ENCODE results near the gene IQCM.

IQCM gene, protein sequence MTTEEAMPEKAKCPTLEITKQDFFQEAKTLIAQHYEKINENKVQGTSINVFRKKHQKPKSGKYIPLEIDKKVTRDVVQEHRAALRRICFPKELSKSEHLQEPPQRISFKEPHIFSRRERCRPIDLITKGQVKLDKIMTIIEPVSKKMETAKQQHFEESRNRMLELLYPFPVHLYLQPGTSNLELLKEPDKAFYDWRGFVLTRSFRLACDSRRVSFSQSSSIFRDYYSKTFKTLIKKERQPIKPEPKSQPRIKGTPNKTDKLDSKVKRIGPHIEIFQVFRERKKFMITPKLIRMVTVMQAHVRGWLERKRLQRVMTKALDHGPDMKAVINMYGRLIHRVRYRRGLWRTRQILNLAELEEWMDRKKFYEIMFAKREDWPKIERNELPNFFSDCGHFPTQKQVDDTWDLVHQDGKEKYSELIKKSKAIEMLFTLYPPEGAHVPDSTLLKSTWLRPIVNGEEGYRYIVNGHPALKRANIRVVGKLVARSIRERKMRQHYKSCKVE

DNA sequence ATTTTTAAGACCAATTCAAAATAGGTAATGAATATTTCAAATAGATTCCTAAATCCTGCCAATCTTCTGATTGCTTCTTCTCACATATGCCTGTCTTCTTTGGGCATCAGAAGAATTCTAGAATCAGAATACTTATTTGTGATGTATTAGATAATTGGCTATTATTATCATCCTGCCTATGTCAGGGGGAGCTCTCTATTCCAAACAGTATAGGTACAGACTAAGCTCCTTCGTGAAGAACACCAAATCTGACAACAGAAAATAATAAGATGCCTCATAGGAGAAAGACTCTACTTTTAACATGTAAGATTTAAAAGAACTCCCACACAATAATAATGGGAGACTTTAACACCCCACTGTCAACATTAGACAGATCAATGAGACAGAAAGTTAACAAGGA lies at the start of gene IQCM:
TSS of gene IQCM (minus strand) at position 101 of the 400 bp plus-strand sequence. CDS start 73,152 bp downstream, outside the sequence.
- no peak for DNase-seq (ENCODE audit: low read depth)

DNA sequence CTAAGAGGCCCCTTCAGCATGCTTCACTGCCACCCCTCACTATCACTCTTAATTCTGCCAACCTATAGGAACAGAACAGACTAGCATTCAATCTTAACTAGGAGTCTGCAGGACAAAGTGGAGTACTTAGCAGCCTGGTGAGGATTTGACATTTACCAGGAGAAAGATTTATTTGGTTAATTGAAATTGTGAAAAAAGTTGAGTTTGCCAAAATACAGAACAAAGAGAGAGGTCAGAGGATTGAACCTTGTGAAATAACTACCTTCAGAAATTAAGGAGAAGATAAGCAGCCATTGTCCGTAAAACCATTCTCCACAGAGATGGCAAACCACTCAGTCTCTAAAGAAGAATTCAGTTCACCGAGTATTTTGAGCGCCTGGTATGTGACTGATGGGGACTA lies 41.8 kb upstream of the IQCM start:
- DNase-seq (ENCODE audit: low read depth) = no peak

GRCh38 chr4:149845743-149846142 lies 30.1 kb upstream of the IQCM start:
- no peak for DNase-seq (ENCODE audit: low read depth)

- DNase-seq (ENCODE audit: low read depth) = no peak
Measured at GRCh38 chr4:149841686-149842085, 26.0 kb upstream of the IQCM start.

GRCh38 chr4:149838036-149838435 lies 22.4 kb upstream of the IQCM start:
- no peak for DNase-seq (ENCODE audit: low read depth)

- DNase-seq (ENCODE audit: low read depth) = no peak
Measured at GRCh38 chr4:149836546-149836945, 20.9 kb upstream of the IQCM start.

DNA sequence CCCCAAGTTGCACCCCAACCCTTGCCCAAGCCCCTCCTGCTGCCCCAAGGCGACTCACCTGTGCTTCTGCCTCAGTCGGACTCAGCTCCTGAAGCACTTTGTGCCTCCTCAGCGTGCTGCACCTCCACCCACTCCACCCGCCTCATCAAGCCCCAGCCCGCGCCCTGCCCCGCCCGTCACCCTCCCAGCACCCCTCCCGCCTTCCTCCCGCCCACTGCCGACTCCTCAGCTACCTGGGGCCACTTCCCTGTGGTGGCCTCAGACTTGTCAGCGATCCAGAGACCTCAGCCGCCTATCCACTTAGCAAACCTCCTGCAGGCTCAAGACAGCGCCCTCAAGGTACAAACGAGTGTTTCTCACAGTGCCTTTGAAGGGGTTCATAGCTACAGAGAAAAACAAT lies 19.6 kb upstream of the IQCM start:
- no peak for DNase-seq (ENCODE audit: low read depth)

GRCh38 chr4:149831656-149832208 lies 16.1 kb upstream of the IQCM start:
- DNase-seq (ENCODE audit: low read depth) = no peak

DNA sequence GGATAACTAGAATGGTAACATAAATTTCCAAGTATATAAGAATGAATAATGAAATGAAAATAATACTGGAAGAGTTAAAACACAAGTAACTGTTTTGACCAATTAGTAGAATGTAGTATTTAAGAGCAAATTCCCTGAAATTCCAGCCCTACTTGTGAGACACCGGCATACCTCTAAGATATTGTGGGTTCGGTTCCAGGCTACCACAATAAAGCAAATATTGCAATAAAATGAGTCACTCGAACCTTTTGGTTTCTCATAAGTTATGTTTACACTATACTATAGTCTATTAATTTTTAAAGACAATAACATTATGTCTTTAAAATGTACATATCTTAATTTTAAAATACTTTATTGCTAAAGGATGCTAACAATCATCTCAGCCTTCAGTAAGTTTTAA lies 15.2 kb upstream of the IQCM start:
- DNase-seq (ENCODE audit: low read depth) = no peak

DNA sequence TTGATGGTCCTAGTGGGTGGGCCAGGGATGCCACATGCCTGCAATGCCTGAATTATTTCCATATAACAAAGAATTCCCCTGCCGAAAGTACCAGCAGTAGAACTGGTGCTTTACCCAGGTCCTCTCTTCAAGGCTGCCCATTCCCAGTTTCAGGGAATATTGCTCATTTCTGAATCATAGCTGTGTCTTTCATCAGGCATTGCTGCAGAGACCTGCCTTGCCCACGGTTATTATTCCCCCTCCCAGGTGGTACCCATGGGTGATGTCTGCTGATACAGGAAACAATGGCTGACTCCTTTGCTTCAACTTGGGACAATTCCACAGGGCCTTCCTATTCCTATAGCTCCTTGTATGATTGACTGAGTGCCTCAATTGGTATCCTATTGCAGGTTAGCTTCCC lies 9.7 kb upstream of the IQCM start:
- DNase-seq (ENCODE audit: low read depth) = no peak

DNA sequence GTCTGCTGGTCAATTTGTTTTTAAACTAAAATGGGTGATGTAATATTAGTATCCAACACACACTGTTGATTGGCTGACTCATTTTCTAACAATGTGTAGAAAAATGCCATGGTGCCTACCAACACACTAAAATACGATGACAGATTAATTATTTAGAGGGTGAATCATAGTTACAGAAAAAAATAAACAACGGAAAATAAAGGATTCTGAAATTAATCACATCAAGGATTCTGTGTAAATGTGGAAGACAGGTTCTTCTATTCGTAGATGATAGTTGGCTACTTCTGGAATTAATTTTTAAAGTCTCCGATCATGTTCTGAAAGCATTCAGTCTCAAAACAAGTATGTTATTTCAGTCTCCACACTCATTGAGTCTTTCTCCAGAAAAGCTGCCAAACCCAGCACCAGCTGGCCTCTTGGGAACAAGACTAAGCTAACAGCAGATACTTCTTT lies 8.2 kb upstream of the IQCM start:
- DNase-seq (ENCODE audit: low read depth) = no peak

DNA sequence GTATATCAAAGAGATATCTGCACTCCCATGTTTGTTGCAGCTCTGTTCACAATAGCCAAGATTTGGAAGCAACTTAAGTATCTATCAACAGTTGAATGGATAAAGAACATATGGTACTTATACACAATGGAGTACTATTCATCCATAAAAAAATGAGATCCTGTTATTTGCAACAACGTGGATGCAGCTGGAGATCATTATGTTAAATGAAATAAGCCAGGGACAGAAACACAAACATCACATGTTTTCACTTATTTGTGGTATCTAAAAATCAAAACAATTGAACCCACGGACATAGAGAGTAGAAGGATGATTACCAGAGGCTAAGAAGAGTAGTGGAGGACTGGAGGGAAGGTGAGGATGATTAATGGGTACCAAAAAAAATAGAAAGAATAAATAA lies 14.2 kb downstream of the IQCM start:
- DNase-seq (ENCODE audit: low read depth) = no peak

DNA sequence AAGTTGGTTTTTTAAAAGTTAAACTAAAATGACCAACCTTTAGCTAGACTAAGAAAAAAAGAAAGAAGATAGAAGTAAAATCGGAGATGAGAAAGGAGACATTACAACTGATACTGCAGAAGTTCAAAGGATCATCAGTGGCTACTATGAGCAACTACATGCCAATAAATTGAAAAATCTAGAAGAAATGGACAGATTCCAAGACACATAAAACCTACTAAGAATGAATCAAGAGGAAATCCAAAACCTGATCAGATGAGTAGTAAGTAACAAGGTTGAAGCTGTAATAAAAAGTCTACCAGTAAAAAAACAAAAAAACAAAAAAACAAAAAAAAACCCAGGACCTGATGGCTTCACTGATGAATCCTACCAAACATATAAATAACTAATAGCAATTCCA lies 16.1 kb downstream of the IQCM start:
- no peak for DNase-seq (ENCODE audit: low read depth)

- DNase-seq (ENCODE audit: low read depth) = no peak
Measured at GRCh38 chr4:149796381-149796780, 19.3 kb downstream of the IQCM start.

DNA sequence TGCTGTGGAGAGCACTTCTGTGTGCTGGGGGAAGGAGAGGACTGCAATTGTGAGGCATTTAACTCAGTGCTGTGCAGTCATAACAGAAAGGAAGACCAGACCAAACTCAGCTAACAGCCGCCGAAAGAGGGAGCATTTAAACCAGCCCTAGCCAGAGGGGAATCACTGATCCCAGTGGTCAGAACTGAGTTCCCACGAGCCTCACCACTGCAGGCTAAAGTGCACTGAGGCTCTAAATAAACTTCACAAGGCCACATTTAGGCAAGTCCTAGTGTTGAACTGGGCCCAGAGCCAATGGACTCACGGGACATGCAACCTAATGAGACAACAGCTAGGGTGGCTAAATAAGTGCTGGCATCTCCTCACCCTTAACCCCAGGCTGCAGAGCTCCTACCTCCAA lies 20.4 kb downstream of the IQCM start:
- DNase-seq (ENCODE audit: low read depth) = no peak

- no peak for DNase-seq (ENCODE audit: low read depth)
Measured at GRCh38 chr4:149794352-149794751, 21.3 kb downstream of the IQCM start.

DNA sequence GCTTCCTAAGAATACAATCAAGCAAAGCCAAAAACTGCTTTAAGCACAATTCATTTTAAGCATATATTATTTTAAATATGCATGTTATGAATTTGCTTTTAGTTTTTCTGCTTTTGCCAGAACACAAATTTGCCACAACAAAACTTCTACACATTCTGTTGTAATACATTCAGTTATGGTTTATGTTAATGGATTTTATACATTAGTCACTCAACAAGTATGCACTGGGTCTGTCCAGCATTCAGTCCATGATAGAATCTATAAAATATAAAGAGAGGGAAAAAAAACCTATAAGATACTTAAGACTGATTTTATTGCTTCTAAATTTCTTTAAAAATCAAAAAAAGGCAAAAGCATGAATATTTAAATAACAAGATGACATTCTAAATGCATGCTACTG lies 22.2 kb downstream of the IQCM start:
- no peak for DNase-seq (ENCODE audit: low read depth)

DNA sequence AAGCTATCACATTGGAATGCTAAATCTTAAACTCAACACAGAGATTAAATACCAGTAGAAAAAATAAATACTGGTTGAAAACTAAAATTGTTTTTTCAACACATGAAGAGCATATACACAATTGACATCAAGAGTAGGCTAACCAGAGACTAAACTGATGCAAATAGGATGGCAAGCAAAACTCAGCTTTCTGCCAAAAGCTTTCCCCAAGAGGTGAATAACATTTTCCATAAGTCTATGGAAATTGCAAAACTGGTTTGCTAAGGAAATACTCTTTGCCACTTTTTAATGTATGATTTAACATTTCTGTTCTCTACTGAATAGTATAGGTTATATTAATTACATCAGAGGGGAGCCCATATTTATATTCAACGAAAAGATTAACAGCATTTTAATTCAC lies 23.8 kb downstream of the IQCM start:
- no peak for DNase-seq (ENCODE audit: low read depth)

DNA sequence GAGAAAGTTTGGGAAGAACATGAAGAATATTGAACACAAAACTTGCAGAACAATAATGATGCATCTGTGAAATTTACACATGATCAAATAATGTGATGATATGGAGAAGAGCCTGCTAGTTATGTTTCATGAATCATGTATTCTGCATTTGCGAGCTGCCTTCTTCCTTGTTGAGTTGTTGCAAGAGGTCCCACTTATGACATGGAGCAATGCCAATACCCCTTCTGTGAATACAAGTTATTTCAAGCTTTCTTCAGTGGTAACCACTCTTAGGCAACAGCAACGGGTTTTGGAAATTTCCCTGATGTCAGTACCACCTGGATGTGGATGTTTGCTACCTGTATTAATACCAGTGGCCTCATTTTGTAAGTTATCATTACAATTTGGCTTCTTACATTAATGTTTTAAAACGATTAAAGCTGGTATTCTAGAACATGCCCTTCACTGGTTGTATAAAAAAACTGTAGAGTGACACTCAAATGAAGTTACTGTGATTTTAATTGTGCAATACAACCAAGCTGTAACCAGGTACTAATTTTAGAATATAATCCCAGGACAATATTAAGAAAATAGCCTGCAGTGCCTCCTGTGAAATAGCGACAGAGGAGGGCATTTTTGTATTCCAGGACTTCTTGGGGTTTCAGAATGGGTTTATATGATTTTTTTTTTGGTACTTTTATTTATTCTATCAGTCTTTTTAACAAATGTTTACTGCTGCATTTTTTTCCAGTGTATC lies 25.3 kb downstream of the IQCM start:
- DNase-seq (ENCODE audit: low read depth) = no peak

DNA sequence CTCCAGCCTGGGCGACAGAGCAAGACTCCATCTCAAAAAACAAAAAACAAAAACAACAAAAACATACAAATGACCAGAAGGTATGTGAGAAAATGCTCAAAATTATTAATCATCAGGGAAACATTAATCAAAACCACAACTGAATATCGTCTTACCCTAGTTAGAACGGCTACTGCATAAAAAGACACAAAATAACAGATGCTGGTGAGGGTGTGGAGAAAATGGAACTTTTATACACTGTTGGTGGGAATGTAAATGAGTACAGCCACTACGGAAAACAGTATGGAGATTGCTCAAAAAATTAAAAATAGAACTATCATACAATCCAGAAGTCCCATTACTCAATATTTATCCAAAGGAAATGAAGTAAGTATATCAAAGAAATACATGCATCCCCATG lies 27.3 kb downstream of the IQCM start:
- DNase-seq (ENCODE audit: low read depth) = no peak

DNA sequence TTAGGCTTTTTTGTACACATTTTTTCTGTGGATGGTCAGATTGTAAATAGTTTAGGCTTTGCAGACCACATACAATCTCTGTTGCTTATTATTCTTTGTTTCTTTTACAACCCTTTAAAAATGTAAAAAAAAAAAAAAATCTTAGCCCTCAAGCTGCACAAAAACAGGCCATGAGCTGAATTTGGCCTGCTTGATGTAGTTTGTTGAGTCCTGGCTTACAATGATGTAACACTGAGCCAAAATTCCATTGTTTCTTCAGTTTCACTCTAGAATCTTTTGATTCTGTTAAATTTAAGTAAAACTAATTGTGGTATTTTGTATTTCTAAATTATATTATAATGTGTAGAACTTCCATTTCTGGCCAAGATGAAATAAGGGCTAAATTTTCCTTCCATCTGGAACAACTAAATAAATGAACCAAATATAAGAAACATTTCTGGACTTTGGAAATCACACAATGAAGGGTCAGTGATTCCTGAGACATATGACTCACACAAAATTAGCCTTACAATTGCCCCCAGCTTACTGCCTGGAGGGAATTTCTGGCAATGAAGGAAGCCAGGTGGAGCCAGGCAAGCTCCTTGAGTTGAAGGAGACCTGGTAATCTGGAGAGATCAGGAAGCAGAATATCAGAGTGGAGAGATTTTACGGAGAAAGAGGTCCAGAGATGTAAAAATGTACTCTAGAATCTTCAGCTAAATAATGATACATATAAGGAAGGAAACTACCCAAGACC lies 29.8 kb downstream of the IQCM start:
- no peak for DNase-seq (ENCODE audit: low read depth)

GRCh38 chr4:149784018-149784417 lies 31.6 kb downstream of the IQCM start:
- no peak for DNase-seq (ENCODE audit: low read depth)

All from T-helper 22 cell (primary cell).